ENCODE measurements around the gene POLR3H. TPM values are rescaled to one million over a fixed set of nuclear protein-coding genes. Genes with fewer than 3 reads are reported as not detected.

The POLR3H gene
- total RNA-seq, 4 donors from 2014 or later: 20.9 to 28.2 (median 23.0) TPM

GRCh38 chr22:41482319-41482935 is 61.8 kb downstream of the POLR3H start:
- peak overlapping the region; percentile 82 to 95 (median 86) for H3K27ac ChIP-seq (replicated peaks in 1 of 4)
- peaks cover 81 to 99% (median 97%) of the 10 kb centered on the region in 4 donors for H3K4me1 ChIP-seq
- H3K4me3 ChIP-seq: no peak overlapping the region
- no peak for DNase-seq (ENCODE audit: extremely low spot score)
- no peaks in the 10 kb centered on the region for H3K9me3 ChIP-seq
- H3K36me3 ChIP-seq: peaks cover 0 to 9% (median 0%) of the 10 kb centered on the region in 4 donors
- WGBS: 35% methylated on average over 2 of the region's 2 CpGs
- no peaks in the 10 kb centered on the region for H3K27me3 ChIP-seq
- no peak for TF ChIP-seq EP300 (IDR thresholded peaks at IDR 0.05)
- TF ChIP-seq POLR2A (IDR thresholded peaks at IDR 0.05; ENCODE audit: low read depth): no peak
- TF ChIP-seq CTCF (IDR thresholded peaks at IDR 0.05): no peak
- no peak for TF ChIP-seq POLR2AphosphoS5 (IDR thresholded peaks at IDR 0.05)
- intact Hi-C loops (cut with DNase I): loop anchor here (5.0 kb wide), 1 partner anchor 35 kb away; no protein-coding TSS in a partner anchor

- H3K4me1 ChIP-seq: peaks cover 76 to 99% (median 97%) of the 10 kb centered on the region in 4 donors
- no peaks in the 10 kb centered on the region for H3K27me3 ChIP-seq
- peak overlapping the region; percentile 82 to 95 (median 86) for H3K27ac ChIP-seq (replicated peaks in 1 of 4)
- no peak for DNase-seq (ENCODE audit: extremely low spot score)
- peaks cover 0 to 12% (median 0%) of the 10 kb centered on the region in 4 donors for H3K36me3 ChIP-seq
- H3K4me3 ChIP-seq: no peak overlapping the region
- TF ChIP-seq POLR2AphosphoS5 (IDR thresholded peaks at IDR 0.05) (no peak), EP300 (IDR thresholded peaks at IDR 0.05) (no peak)
- 47% methylated on average over 4 of the region's 5 CpGs for WGBS
- intact Hi-C loops (cut with DNase I): loop anchor here (5.0 kb wide), 1 partner anchor 35 kb away; no protein-coding TSS in a partner anchor
- H3K9me3 ChIP-seq: no peaks in the 10 kb centered on the region
Observed at GRCh38 chr22:41481925-41482318, 62.3 kb downstream of the POLR3H start.

GRCh38 chr22:41481131-41481830 is 63.0 kb downstream of the POLR3H start:
- Histone ChIP-seq H3K27me3 (no peaks in the 10 kb centered on the region), H3K27ac (replicated peaks in 1 of 4) (peak overlapping the region; percentile 82 to 95 (median 86)), H3K4me1 (peaks cover 70 to 99% (median 95%) of the 10 kb centered on the region in 4 donors), H3K9me3 (no peaks in the 10 kb centered on the region), H3K4me3 (no peak overlapping the region), H3K36me3 (peaks cover 0 to 12% (median 0%) of the 10 kb centered on the region in 4 donors)
- 58% methylated on average over 14 of the region's 15 CpGs for whole genome bisulfite sequencing
- DNase-seq (ENCODE audit: extremely low spot score): no peak
- intact Hi-C loops (cut with DNase I): loop anchor here (5.0 kb wide), 1 partner anchor 36 kb away; no protein-coding TSS in a partner anchor
- TF ChIP-seq POLR2A (IDR thresholded peaks at IDR 0.05; ENCODE audit: low read depth) (no peak), EP300 (IDR thresholded peaks at IDR 0.05) (no peak), CTCF (IDR thresholded peaks at IDR 0.05) (no peak), POLR2AphosphoS5 (IDR thresholded peaks at IDR 0.05) (peak in 1 of 2 donors; percentile 47)

GRCh38 chr22:41480397-41480735 is 63.9 kb downstream of the POLR3H start:
- Histone ChIP-seq H3K27ac (replicated peaks in 1 of 4) (peak overlapping the region; percentile 82 to 95 (median 86)), H3K36me3 (peaks cover 0 to 12% (median 2%) of the 10 kb centered on the region in 4 donors), H3K4me1 (peaks cover 72 to 99% (median 95%) of the 10 kb centered on the region in 4 donors), H3K9me3 (no peaks in the 10 kb centered on the region), H3K27me3 (no peaks in the 10 kb centered on the region), H3K4me3 (no peak overlapping the region)
- WGBS: 48% methylated on average over 7 of the region's 7 CpGs
- intact Hi-C loops (cut with DNase I): loop anchor here (5.0 kb wide), 1 partner anchor 37 kb away; no protein-coding TSS in a partner anchor
- no peak for DNase-seq (ENCODE audit: extremely low spot score)
- TF ChIP-seq EP300 (IDR thresholded peaks at IDR 0.05) (no peak), POLR2AphosphoS5 (IDR thresholded peaks at IDR 0.05) (peak in 1 of 2 donors; percentile 18)

GRCh38 chr22:41479671-41480396 is 64.4 kb downstream of the POLR3H start:
- intact Hi-C loops (cut with DNase I): loop anchor here (5.0 kb wide), 1 partner anchor 37 kb away; no protein-coding TSS in a partner anchor
- TF ChIP-seq POLR2A (IDR thresholded peaks at IDR 0.05; ENCODE audit: low read depth) (no peak), POLR2AphosphoS5 (IDR thresholded peaks at IDR 0.05) (peak; percentile 55 to 61), CTCF (IDR thresholded peaks at IDR 0.05) (peak in 1 of 3 experiments; percentile 34), EP300 (IDR thresholded peaks at IDR 0.05) (no peak)
- Histone ChIP-seq H3K27me3 (no peaks in the 10 kb centered on the region), H3K36me3 (peaks cover 0 to 12% (median 3%) of the 10 kb centered on the region in 4 donors), H3K9me3 (no peaks in the 10 kb centered on the region), H3K27ac (replicated peaks in 1 of 4) (peak overlapping the region; percentile 82 to 95 (median 86)), H3K4me1 (peaks cover 71 to 97% (median 95%) of the 10 kb centered on the region in 4 donors), H3K4me3 (no peak overlapping the region)
- 34% methylated on average over 6 of the region's 6 CpGs for WGBS
- no peak for DNase-seq (ENCODE audit: extremely low spot score)
